Globus pallidus (tissue), 1 donor: Measurements from ENCODE around the gene DQX1.

ENCODE experiments used
- DNase-seq: peaks from one replicate; pipeline ENCODE4 v3.0.0-alpha.2; 2015; ENCODE audit warnings: low spot score

The DQX1 gene

GRCh38 chr2:74530239-74531187 is 4.5 kb upstream of the DQX1 start:
- no peak for DNase-seq

DNA sequence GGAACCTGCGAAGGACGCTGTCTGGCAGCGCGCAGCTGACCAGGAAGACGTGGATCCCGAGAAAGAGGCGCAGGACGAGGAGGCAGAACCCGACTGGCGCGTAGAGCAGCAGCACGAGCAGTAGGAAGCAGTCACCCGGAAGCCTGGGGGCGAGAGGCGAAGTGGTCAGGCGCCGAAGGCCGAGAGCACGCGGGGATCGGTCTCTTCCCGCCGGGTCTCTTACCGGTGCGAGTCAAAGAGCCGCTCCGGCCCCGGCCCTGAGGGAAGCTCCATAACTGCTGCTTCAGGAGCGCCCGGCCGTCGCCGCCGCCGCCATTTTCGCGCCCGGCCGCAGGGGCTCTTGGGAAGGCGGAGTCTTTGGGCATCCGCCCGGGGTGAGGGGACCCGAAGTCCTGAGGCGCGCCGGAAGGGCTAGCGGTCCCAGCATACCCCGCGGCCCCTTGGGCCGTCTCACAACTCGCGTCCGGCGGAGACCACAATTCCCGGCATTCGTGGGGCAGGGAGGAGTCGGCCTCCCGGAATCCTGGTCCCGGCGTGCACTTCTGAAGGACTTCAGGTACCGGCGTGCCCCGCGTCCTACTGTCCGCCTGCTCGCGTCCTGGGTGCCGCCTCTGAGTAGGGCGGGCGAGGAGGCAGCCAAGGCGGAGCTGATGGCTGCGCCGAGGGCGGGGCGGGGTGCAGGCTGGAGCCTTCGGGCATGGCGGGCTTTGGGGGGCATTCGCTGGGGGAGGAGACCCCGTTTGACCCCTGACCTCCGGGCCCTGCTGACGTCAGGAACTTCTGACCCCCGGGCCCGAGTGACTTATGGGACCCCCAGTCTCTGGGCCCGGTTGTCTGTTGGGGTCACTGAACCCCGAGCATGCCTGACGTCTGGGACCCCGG is 3.6 kb upstream of the DQX1 start, which contains the start of the genes AUP1 and HTRA2:
Gene AUP1, minus strand, starts transcription at position 350 of the 882 bp plus-strand sequence. Its CDS starts 77 bp downstream, at position 273.
Gene HTRA2, plus strand, starts transcription at position 577 of the 882 bp plus-strand sequence. Its CDS starts 74 bp downstream, at position 651.
- peak; percentile 98 for DNase-seq

GRCh38 chr2:74528600-74529356 is 2.7 kb upstream of the DQX1 start:
- no peak for DNase-seq

DNA sequence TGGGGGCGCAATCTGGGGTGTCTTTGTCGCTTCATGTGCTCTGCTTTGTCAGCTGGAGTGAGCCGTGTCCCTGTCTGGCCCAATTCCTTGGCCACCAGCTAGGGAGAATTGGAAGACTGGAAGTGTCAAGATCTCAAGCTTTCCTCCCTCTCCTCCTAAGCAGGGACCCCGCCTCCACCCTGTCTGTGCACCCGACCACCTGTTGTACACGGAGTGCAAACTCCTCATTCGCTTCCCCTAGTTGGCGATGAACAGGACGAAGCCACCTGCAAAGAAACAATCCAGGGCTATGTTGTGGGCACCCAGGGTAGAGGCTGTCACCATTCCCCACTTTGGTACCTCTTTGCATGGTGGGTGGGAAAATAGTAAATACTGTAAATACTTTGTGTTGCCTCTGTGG is 1.7 kb upstream of the DQX1 start:
- DNase-seq: no peak

GRCh38 chr2:74526649-74527230 is 709 bp upstream of the DQX1 start:
- no peak for DNase-seq

DNA sequence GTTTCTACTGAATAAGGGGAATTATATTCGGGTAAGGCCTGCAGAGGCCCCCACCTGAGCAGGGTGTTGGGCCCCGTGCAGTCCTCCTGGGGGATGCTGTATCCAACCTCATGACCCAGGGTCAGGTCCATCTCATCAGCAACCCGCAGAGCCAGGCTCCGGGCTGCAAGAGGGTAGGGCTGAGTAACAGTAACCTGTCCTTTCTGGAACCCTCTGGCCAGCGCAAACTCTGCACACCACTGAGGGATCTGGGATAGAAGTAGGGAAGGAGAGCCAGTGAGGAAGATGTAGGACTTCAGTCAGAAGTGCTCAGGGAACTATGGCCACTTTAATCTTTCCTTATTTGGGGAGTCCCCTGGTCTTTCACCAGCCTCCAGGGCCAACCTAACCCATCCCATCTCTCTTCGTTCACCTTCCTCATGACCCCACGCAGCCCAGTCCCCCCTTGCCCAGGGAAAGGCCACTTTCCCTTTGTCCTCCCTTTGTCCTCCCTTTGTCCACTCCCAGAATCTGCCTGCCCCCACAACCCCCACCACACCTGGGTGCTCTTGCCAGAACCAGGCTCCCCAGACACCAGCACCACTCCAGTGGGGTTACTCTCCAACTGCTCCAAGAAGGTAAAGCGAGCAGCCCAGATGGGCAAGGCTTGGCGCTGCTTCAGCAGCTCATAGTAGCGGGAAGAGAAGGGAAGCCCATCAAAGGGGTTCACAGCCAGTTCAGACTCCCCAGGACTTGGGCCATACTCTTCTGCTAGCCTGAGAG is 895 bp downstream of the DQX1 start:
- DNase-seq: no peak

- no peak for DNase-seq
These were observed 2.0 kb downstream of the DQX1 start for GRCh38 chr2:74524005-74524404.

DNA sequence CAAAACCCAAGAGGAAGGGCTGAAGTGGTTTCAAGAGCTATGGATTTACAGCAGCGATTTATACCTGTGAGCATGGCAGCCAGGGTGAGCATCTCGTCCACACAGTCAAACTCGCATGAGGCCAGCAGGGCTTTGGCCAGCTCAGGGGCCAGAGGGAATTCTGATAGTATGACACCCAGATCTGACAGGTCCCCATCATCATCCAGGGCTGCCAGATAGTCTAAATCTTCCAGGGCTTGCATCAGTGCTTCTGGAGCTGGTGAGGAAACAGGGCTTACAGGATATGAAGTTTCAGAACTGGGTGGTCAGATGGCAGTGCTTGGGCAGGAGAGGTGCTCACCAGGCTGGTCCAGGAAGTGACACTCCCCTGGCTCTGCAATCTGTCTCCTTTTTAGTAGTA is 3.5 kb downstream of the DQX1 start:
- DNase-seq: no peak

GRCh38 chr2:74516650-74517049 is 9.4 kb downstream of the DQX1 start:
- DNase-seq: no peak

DNA sequence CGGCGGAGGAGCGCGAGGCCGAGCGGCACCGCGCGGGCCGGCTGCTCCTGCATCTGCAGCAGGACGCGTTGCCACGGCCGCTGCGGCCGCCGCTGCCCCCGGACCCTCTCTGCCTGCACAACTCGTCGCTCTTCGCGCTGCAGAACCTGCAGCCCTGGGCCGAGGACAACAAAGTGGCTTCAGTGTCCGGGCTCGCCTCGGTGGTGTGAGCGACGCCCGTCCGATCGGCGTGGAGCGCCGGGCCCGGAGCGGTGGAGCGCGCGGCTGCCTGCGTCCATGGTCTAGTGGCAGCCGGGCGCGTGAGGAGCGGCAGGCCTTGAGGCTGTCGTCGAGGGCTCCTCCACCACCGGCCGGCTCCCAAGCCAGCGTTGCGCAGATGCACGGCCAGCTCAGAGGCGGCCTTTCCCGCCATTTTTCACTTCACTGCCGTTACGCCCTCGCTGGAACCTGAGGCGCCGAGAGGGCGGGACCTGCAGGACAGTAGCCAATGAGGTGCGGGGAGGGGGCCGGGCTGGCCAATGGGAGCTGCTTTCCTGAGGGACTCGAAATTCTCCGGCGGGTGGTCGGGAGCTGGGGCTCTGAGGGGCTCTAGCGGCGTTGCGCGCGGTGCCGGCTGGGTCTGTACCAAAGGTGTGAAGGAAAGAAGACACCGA is 9.9 kb downstream of the DQX1 start:
- peak; percentile 37 for DNase-seq

DNA sequence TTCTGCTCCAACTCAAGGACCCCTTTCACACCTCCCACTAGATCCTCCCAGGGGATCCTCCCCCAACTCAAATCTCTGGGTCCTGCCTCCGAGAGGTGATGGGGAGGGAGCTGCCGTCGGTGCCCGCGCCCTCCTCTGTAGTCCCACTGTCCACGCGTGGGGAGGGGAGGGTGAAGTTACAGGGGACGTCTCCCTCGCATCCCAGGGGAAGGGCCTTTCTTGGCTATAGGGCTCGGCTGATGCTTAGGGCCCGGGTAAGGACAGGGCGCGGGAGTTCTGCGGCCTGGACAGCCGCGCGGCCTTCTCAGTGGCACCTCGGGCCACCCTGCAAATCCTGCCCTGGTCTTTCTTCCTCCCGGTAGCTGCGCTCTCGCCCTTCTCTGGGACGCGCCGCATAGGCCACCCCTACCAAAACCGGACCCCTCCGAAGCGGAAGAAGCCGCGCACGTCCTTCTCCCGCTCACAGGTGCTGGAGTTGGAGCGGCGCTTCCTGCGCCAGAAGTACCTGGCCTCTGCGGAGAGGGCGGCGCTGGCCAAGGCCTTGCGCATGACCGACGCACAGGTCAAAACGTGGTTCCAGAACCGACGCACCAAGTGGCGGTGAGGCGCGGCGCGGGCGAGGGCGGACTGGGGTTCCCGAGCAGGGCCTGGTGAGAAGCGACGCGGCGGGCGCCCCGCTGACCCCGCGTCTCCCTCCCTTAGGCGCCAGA is 10.6 kb downstream of the DQX1 start:
- no peak for DNase-seq

DNA sequence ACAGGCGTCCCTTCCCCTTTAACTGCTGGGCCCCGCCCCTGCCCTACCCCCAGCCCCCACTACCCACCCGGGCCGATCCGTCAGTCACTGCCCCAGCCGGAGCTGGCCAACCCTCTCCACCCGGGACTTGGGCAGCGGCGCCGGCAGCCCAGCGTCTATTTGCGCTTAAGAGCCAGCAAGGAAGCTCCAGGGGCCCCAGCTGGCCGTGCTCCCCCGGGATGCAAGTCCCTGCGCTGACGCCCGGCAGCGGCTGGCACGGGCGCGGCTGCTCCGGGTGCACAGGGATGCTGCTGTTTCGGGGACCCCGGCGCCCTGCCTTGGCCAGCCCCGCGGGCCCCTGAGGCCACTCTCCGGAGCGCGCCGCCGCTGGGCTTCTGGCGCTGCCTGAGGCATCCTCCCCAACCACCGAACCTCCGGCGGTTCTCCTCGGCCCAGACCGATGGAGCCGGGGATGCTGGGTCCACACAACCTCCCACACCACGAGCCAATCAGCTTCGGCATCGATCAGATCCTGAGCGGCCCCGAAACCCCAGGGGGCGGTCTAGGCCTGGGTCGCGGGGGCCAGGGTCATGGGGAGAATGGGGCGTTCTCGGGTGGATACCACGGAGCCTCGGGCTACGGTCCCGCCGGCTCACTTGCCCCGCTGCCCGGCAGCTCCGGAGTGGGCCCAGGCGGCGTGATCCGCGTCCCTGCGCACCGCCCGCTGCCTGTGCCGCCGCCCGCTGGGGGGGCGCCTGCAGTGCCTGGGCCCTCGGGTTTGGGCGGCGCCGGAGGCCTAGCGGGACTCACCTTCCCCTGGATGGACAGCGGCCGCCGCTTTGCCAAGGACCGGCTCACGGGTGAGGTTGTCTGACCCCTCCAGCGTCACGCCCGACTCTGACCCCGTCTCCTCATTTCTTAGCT is 11.4 kb downstream of the DQX1 start, which contains the start of gene TLX2:
Gene TLX2, plus strand, starts transcription at position 83 of the 903 bp plus-strand sequence. Its CDS starts 357 bp downstream, at position 440.
- no peak for DNase-seq

GRCh38 chr2:74513605-74514367 is 12.2 kb downstream of the DQX1 start:
- no peak for DNase-seq

- DNase-seq: no peak
These were observed 13.1 kb downstream of the DQX1 start for GRCh38 chr2:74512744-74513604.

- no peak for DNase-seq
These were observed 14.7 kb downstream of the DQX1 start for GRCh38 chr2:74511104-74511989.
